Mesothelial cell of epicardium (in vitro differentiated cells): Measurements from ENCODE around the gene RPP21. TPM values are rescaled to one million over a fixed set of nuclear protein-coding genes. Genes with fewer than 3 reads are reported as not detected.

Experiments
- DNase-seq, 2 experiments: peaks; one replicate each; pipeline ENCODE4 v3.0.0; 2021; ENCODE audit warnings: low spot score in 2 of 2; ENCODE audit not compliant: unreplicated experiment in 2 of 2
- H3K27ac Mint-ChIP-seq: 2 replicates; pipeline ENCODE4 v1.8.0; 2021; ENCODE audit warnings: mixed read lengths
- H3K27me3 Mint-ChIP-seq: 2 replicates; pipeline ENCODE4 v1.8.0; 2021; ENCODE audit warnings: low read depth, mixed read lengths
- H3K36me3 Mint-ChIP-seq: 2 replicates; pipeline ENCODE4 v1.8.0; 2021; ENCODE audit warnings: mixed read lengths
- H3K4me1 Mint-ChIP-seq: 2 replicates; pipeline ENCODE4 v1.8.0; 2021; ENCODE audit warnings: mixed read lengths
- H3K4me3 Mint-ChIP-seq: 2 replicates; pipeline ENCODE4 v1.8.0; 2021; ENCODE audit warnings: mild to moderate bottlenecking, moderate library complexity, mixed read lengths
- H3K9me3 Mint-ChIP-seq: 2 replicates; pipeline ENCODE4 v1.8.0; 2021; ENCODE audit warnings: mixed read lengths
- total RNA-seq: library from RNA; stranded (reverse); gene quantifications from 3 replicates; pipeline ENCODE4 v1.2.1, GENCODE V29; 2021
- TF ChIP-seq, protein P1 (sequence below): fragments of 200-600 bp; sonication (generic); IDR thresholded peaks from one replicate; pipeline ENCODE4 v1.5.0; 2021; ENCODE audit warnings: antibody characterized with exemption; ENCODE audit not compliant: unreplicated experiment

RPP21 gene
- total RNA-seq, 1 donor from 2014 or later = 48.1 TPM

GRCh38 chr6:30321692-30322388 lies 23.1 kb upstream of the RPP21 start:
- no peak for DNase-seq
- peaks cover 5% of the 10 kb centered on the region for H3K36me3 Mint-ChIP-seq
- H3K4me1 Mint-ChIP-seq = peaks cover 31% of the 10 kb centered on the region
- no peak overlapping the region for H3K4me3 Mint-ChIP-seq
- H3K27ac Mint-ChIP-seq = no peak overlapping the region
- H3K9me3 Mint-ChIP-seq = no peaks in the 10 kb centered on the region
- TF ChIP-seq, protein P1, sequence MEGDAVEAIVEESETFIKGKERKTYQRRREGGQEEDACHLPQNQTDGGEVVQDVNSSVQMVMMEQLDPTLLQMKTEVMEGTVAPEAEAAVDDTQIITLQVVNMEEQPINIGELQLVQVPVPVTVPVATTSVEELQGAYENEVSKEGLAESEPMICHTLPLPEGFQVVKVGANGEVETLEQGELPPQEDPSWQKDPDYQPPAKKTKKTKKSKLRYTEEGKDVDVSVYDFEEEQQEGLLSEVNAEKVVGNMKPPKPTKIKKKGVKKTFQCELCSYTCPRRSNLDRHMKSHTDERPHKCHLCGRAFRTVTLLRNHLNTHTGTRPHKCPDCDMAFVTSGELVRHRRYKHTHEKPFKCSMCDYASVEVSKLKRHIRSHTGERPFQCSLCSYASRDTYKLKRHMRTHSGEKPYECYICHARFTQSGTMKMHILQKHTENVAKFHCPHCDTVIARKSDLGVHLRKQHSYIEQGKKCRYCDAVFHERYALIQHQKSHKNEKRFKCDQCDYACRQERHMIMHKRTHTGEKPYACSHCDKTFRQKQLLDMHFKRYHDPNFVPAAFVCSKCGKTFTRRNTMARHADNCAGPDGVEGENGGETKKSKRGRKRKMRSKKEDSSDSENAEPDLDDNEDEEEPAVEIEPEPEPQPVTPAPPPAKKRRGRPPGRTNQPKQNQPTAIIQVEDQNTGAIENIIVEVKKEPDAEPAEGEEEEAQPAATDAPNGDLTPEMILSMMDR = no peak
- H3K27me3 Mint-ChIP-seq = no peaks in the 10 kb centered on the region

DNA sequence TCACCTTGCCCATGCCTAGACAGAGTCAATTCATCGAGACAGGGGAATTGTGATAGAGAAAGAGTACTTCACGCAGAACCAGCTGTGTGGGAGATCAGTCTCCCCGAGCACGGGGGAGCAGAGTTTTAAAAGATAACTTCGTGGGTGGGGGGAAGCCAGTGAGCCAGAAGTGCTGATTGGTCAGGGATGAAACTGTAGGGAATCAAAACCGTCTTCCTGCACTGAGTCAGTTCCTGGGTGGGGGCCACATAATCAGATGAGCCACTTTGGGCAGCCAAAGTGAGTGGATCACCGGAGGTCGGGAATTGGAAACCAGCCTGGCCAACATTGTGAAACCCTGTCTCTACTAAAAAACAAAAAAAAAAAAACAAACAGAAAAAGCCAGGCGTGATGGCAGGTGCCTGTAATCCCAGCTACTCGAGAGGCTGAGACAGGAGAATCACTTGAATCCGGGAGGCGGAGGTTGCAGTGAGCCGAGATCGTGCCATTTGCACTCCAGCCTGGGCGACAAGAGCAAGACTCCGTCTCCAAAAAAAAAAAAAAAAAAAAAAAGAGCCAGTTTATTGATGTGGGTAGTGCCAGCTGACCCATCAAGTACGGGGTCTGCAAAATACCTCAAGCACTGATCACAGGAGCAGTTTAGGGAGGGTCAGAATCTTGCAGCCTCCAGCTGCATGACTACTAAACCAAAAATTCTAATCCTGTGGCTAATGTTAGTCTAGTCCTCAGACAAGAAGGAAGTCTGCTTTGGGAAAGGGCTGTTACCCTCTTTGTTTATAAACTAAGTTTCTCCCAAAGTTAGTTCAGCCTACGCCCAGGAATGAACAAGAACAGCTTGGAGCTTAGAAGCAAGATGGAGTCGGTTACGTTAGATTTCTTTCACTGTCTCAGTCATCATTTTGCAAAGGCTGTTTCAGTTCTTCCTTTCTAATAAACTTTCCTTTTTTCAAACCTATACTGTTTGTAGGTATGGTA lies 22.1 kb upstream of the RPP21 start:
- Mint-ChIP-seq H3K36me3 (peaks cover 5% of the 10 kb centered on the region), H3K27me3 (no peaks in the 10 kb centered on the region), H3K9me3 (no peaks in the 10 kb centered on the region), H3K4me1 (peaks cover 39% of the 10 kb centered on the region), H3K27ac (no peak overlapping the region), H3K4me3 (no peak overlapping the region)
- DNase-seq = no peak
- TF ChIP-seq, protein P1 = no peak

GRCh38 chr6:30323806-30324205 lies 21.1 kb upstream of the RPP21 start:
- Mint-ChIP-seq H3K4me1 (peaks cover 41% of the 10 kb centered on the region), H3K36me3 (peaks cover 5% of the 10 kb centered on the region), H3K9me3 (no peaks in the 10 kb centered on the region), H3K27me3 (no peaks in the 10 kb centered on the region), H3K4me3 (no peak overlapping the region), H3K27ac (no peak overlapping the region)
- TF ChIP-seq, protein P1 = no peak
- DNase-seq = no peak

- Mint-ChIP-seq H3K9me3 (no peaks in the 10 kb centered on the region), H3K4me1 (peaks cover 41% of the 10 kb centered on the region), H3K27me3 (no peaks in the 10 kb centered on the region), H3K36me3 (peaks cover 4% of the 10 kb centered on the region), H3K4me3 (peak overlapping the region; percentile 87), H3K27ac (peak overlapping the region; percentile 99)
- DNase-seq = peak in 1 of 2 experiments; percentile 45
- TF ChIP-seq, protein P1 = no peak
These were observed 19.6 kb upstream of the RPP21 start for GRCh38 chr6:30325150-30325872.

- Mint-ChIP-seq H3K27me3 (no peaks in the 10 kb centered on the region), H3K36me3 (peaks cover 6% of the 10 kb centered on the region), H3K4me1 (peaks cover 41% of the 10 kb centered on the region), H3K4me3 (peak overlapping the region; percentile 87), H3K27ac (peak overlapping the region; percentile 99), H3K9me3 (no peaks in the 10 kb centered on the region)
- DNase-seq = peak in 1 of 2 experiments; percentile 24
- TF ChIP-seq, protein P1 = no peak
These were observed 19.0 kb upstream of the RPP21 start for GRCh38 chr6:30325873-30326525.
